Aorta (tissue), 5 donors: Measurements from ENCODE around the gene GABRR2. TPM values are rescaled to one million over a fixed set of nuclear protein-coding genes. Genes with fewer than 3 reads are reported as not detected.

Source experiments
- ATAC-seq: fragments of 200-7000 bp; cut with Tn5 transposase; one replicate; pipeline ENCODE4 v1.9.1; 2022; ENCODE audit warnings: moderate library complexity; ENCODE audit not compliant: low FRiP score
- DNase-seq, 2 donors: peaks; one replicate each; pipeline ENCODE4 v3.0.0-alpha.2; 2020
- H3K27ac ChIP-seq, 2 donors: one replicate each; pipeline ENCODE4 v1.5.1; 2013; ENCODE audit warnings: low read length in 2 of 2, mild to moderate bottlenecking in 2 of 2, moderate library complexity in 2 of 2, control low read depth in 1 of 2, inconsistent platforms in 1 of 2, low read depth in 1 of 2
- H3K27me3 ChIP-seq, 2 donors: one replicate each; pipeline ENCODE4 v1.6.1; 2013; ENCODE audit warnings: control low read depth in 1 of 2, low read length in 1 of 2, mild to moderate bottlenecking in 1 of 2, moderate library complexity in 1 of 2; ENCODE audit not compliant: insufficient read depth in 2 of 2, control insufficient read depth in 1 of 2
- H3K36me3 ChIP-seq, 2 donors: one replicate each; pipeline ENCODE4 v1.6.1; 2013; ENCODE audit warnings: control low read depth in 1 of 2, low read length in 1 of 2, mild to moderate bottlenecking in 1 of 2; ENCODE audit not compliant: insufficient read depth in 2 of 2, control insufficient read depth in 1 of 2
- H3K4me1 ChIP-seq, 2 donors: one replicate each; pipeline ENCODE4 v1.6.1; 2013; ENCODE audit warnings: low read length in 2 of 2, control low read depth in 1 of 2, mild to moderate bottlenecking in 1 of 2, moderate library complexity in 1 of 2; ENCODE audit not compliant: insufficient read depth in 2 of 2, control insufficient read depth in 1 of 2
- H3K4me3 ChIP-seq, 2 donors: one replicate each; pipeline ENCODE4 v1.5.1; 2013; ENCODE audit warnings: low read length in 2 of 2, control low read depth in 1 of 2, mild to moderate bottlenecking in 1 of 2
- H3K9me3 ChIP-seq: one replicate; pipeline ENCODE4 v1.6.1; 2013; ENCODE audit warnings: mild to moderate bottlenecking, low read length; ENCODE audit not compliant: control insufficient read depth
- WGBS, 2 donors: extraction: QIAGEN DNeasy Blood & Tissue Kit; methylation state at CpG; one replicate each; pipeline ENCODE4 v1.1.7; 2013; 5-methylcytosine and 5-hydroxymethylcytosine counted together
- intact Hi-C, 2 donors: fragments of 100-400 bp; cut with DNase I; formaldehyde crosslinking; loops; one replicate each; pipeline versions ENCODE4 v1.14.2 to v1.15.0; 2022
- polyA plus RNA-seq, 2 donors: library from polyadenylated mRNA; stranded (reverse); fragments of 200-250 nt; gene quantifications; one replicate each; pipeline ENCODE4 v1.2.3, GENCODE V29; 2013
- total RNA-seq, 2 donors: library from RNA; stranded (reverse); fragmentation: NEBNext Ultra II Directional; extraction: Animal tissue kit (Norgen Biotek cat#: 25700); gene quantifications; one replicate each; pipeline ENCODE4 v1.2.1, GENCODE V29; 2021
- donor health status: healthy with polysubstance abuse.
- donor health status: Bipolar disorder and iron deficiency.
- donor health status: DM: no; HTN: no; CAD: no.
- donor health status: DM: no; HTN: no; CAD: no.
- donor health status: DM: yes; HTN: yes; CAD: no.

The GABRR2 gene
- total and polyA plus RNA-seq, 4 donors, result 0.82 to 3.6 (median 3.3) TPM; not detected in 1

DNA sequence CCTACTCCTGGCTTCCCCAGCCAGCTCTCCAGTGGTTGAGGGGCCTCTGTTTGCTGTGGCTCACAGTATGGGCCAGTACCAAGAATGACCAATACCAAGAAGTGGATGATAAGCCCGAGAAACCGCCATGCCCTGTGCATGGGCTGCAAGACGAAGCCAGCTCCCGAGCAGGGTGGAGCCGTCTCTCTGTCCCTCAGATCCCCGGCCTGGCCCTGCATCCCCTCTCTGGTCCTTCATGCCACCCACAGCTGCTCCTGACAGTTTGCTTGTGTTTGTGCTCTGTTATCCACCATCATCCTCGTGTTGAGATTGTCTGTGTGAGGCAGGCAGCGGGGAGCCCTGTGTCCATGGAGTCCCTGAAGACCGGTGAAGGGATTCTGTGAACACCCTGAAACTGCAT lies 36.1 kb downstream of the GABRR2 start:
- DNase-seq, result no peak
- no peak for ATAC-seq
- whole genome bisulfite sequencing, 2 donors, result 92 to 93% methylated on average over 9 of the region's 9 CpGs
- Histone ChIP-seq H3K9me3 (no peaks in the 10 kb centered on the region), H3K27ac (no peak overlapping the region), H3K4me1 (no peaks in the 10 kb centered on the region), H3K4me3 (no peak overlapping the region), H3K36me3 (no peaks in the 10 kb centered on the region), H3K27me3 (no peaks in the 10 kb centered on the region)
- intact Hi-C loops, result no loop called here

- no peaks in the 10 kb centered on the region for H3K9me3 ChIP-seq
- H3K4me1 ChIP-seq, result no peaks in the 10 kb centered on the region
- H3K4me3 ChIP-seq, result no peak overlapping the region
- H3K27ac ChIP-seq, result no peak overlapping the region
- ATAC-seq (no peak), DNase-seq (no peak)
- H3K36me3 ChIP-seq, result no peaks in the 10 kb centered on the region
- intact Hi-C loops, result no loop called here
- H3K27me3 ChIP-seq, result no peaks in the 10 kb centered on the region
- 82 to 84% methylated on average over 4 of the region's 4 CpGs for WGBS, 2 donors
These were observed 39.2 kb downstream of the GABRR2 start for GRCh38 chr6:89275900-89276299.

DNA sequence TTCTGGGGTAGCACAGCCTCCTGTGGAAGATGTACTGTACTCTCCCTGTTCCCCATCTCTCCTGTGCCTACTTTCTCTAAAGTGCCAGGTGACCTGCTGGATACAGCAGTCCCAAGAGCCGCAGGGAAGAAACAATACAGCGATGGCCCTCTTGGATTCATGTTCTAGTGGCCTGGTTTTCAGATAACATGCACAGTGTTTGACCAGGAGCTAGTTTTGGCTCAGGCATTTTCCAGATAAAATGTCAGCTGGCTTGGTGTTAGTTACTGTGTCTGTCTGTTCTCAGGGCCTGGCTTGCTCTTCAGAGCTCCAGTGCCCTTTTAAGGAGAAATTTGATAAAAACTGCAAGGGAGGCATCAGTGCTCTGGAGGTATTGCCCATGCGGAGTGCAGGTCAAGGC lies 41.3 kb downstream of the GABRR2 start:
- Histone ChIP-seq H3K27me3 (no peaks in the 10 kb centered on the region), H3K9me3 (no peaks in the 10 kb centered on the region), H3K27ac (no peak overlapping the region), H3K4me1 (no peaks in the 10 kb centered on the region), H3K36me3 (no peaks in the 10 kb centered on the region), H3K4me3 (no peak overlapping the region)
- intact Hi-C loops, result no loop called here
- no peak for ATAC-seq
- DNase-seq, result no peak
- 66 to 72% methylated on average over 3 of the region's 3 CpGs for WGBS, 2 donors

DNA sequence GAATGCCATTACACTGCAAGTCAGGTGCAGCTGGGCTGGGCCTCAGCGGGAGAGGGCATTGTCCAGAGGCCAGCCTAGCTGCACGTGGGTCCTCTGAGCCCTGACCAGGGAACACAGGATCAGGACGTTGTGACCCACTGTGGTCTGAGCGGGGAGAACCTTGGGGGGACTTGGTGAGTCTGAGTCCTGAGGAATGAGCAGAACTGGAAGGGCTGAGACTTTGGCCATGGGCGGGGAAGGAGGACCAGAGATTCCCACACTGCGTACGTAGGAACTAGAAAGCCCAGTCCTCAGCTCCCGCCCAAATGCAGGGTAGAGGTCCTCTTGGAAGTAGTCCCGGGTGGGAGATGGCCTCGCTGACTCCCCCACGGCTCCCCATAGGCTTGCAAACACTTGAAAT lies 42.5 kb downstream of the GABRR2 start:
- Histone ChIP-seq H3K36me3 (no peaks in the 10 kb centered on the region), H3K27me3 (no peaks in the 10 kb centered on the region), H3K9me3 (no peaks in the 10 kb centered on the region), H3K4me1 (no peaks in the 10 kb centered on the region), H3K27ac (no peak overlapping the region), H3K4me3 (no peak overlapping the region)
- ATAC-seq, result no peak
- intact Hi-C loops, result no loop called here
- DNase-seq, result no peak
- WGBS, 2 donors, result 94% methylated on average over 11 of the region's 11 CpGs

DNA sequence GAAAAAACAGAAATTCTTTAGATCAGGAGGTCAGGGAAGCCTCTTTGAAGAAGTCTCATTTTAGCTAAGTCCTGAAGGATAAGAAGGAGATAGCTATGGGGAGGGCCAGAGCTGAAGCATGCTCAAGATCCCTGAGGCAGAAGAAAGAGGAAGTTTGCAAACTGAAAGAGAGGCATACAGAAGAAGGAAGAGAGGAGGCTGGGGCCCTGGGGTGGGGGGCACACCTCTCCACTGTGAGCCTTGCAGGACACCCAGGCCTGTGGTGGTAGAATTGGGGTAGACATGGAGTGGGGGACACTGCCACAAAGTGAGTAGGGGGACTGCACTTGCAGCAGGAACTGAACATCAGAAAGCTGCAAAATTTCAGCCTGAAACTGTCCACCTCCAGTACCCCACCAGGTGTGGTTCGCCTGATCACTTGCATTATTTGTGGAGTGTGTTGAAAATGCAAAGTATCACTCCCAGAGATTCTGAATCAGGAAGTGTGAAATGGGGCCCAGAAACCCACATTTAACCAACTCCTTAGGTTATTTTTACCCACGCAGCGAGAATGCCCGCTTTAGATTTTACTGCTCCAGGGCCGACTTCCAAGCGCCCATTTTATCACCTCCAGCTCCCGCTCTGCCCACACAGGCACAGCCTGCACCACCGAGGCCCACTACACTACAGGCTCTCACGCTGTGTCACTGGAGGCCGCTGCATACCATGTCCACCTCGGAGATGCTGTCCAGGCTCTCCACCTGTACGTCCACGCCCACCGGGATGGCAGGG lies 44.0 kb downstream of the GABRR2 start:
- DNase-seq (no peak), ATAC-seq (no peak)
- Histone ChIP-seq H3K4me1 (no peaks in the 10 kb centered on the region), H3K27me3 (no peaks in the 10 kb centered on the region), H3K9me3 (no peaks in the 10 kb centered on the region), H3K4me3 (no peak overlapping the region), H3K36me3 (no peaks in the 10 kb centered on the region), H3K27ac (no peak overlapping the region)
- 81 to 87% methylated on average over 14 of the region's 14 CpGs for WGBS, 2 donors
- intact Hi-C loops, result no loop called here

DNA sequence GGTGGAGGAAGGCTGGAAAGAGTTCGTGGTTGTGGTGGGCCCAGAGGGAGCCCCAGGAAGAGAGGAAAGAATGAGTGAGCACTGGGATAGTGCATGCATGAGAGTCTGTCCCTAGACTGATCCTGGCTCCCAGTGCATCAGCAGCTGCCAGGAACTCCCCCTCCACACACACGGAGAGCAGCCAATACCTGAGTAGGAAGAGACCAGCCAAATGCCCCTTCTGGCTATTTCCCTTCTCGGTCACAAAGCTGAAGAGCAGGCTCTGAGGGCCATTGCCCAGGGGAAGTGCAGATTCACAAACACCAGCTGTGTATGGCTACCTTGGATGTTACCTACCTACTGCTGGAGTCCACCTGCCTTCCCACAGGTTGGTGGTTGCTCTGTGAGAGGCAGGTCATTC lies 45.1 kb downstream of the GABRR2 start:
- no peaks in the 10 kb centered on the region for H3K36me3 ChIP-seq
- intact Hi-C loops, result no loop called here
- DNase-seq, result no peak
- no peak overlapping the region for H3K4me3 ChIP-seq
- no peaks in the 10 kb centered on the region for H3K9me3 ChIP-seq
- no peaks in the 10 kb centered on the region for H3K4me1 ChIP-seq
- WGBS, 2 donors, result 60 to 73% methylated on average over 3 of the region's 3 CpGs
- no peak for ATAC-seq
- H3K27ac ChIP-seq, result no peak overlapping the region
- H3K27me3 ChIP-seq, result no peaks in the 10 kb centered on the region

GRCh38 chr6:89269252-89269651 lies 45.8 kb downstream of the GABRR2 start:
- H3K4me3 ChIP-seq, result no peak overlapping the region
- 96 to 97% methylated on average over 3 of the region's 3 CpGs for WGBS, 2 donors
- ATAC-seq (no peak), DNase-seq (no peak)
- no peaks in the 10 kb centered on the region for H3K4me1 ChIP-seq
- H3K27me3 ChIP-seq, result no peaks in the 10 kb centered on the region
- H3K9me3 ChIP-seq, result no peaks in the 10 kb centered on the region
- intact Hi-C loops, result no loop called here
- no peaks in the 10 kb centered on the region for H3K36me3 ChIP-seq
- no peak overlapping the region for H3K27ac ChIP-seq

DNA sequence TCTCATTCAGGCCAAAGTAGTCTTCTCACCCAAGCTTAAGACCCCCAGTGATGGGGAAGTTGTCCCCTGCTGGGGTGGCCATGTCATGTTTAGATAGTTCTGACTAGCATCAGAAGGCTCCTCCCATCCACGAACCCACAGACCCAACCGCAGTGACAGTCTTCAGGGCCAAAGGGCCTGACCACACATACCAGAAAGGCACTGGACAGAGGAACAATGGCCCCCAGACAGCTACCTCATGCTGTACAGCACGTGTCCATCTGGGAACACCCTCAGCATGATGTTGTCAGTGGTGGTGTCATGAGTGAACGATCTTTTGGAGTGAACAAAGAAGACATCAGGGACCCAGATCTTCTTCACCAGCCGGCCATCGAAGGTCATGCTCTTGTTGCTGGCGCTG lies 46.3 kb downstream of the GABRR2 start:
- Histone ChIP-seq H3K4me1 (no peaks in the 10 kb centered on the region), H3K27ac (no peak overlapping the region), H3K27me3 (no peaks in the 10 kb centered on the region), H3K36me3 (no peaks in the 10 kb centered on the region), H3K4me3 (no peak overlapping the region), H3K9me3 (no peaks in the 10 kb centered on the region)
- intact Hi-C loops, result no loop called here
- no peak for ATAC-seq
- DNase-seq, result no peak
- 91 to 92% methylated on average over 7 of the region's 7 CpGs for WGBS, 2 donors

DNA sequence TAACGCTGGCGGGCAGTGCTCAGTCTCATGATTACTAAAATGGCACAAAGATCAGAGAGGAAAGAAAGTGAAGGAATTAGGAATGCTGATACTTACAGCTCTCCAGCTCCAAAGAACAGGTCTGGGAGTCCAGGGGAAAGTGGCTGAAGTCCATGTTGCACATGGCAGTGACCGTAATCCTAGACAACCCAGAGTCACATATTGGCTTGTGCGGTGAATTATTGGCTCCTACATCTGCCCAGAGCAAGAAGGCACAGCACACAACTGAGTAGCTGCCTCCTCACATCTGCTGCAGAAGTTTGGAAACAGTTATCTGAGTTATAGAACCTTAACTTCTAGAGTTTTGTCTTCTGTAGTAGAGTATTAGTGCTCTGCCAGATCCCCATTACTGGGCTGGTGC lies 47.2 kb downstream of the GABRR2 start:
- H3K9me3 ChIP-seq, result no peaks in the 10 kb centered on the region
- no peaks in the 10 kb centered on the region for H3K4me1 ChIP-seq
- DNase-seq, result no peak
- H3K27ac ChIP-seq, result no peak overlapping the region
- H3K27me3 ChIP-seq, result no peaks in the 10 kb centered on the region
- H3K36me3 ChIP-seq, result no peaks in the 10 kb centered on the region
- ATAC-seq, result no peak
- no peak overlapping the region for H3K4me3 ChIP-seq
- WGBS, 2 donors, result 94 to 95% methylated on average over 4 of the region's 4 CpGs
- intact Hi-C loops, result no loop called here
